Endodermal cell (in vitro differentiated cells): ENCODE results near the gene SCARB2. TPM values are rescaled to one million over a fixed set of nuclear protein-coding genes. Genes with fewer than 3 reads are reported as not detected.
A peak's percentile ranks its signal among the peaks of the same experiment; 100 is the strongest.

Experiments
- DNase-seq: peaks from one replicate; pipeline ENCODE4 v3.0.0-alpha.2; 2017
- H3K27ac ChIP-seq: 2 replicates; pipeline ENCODE4 v1.5.1; 2013; ENCODE audit warnings: mild to moderate bottlenecking, low read depth, low read length, moderate library complexity
- H3K27me3 ChIP-seq: 2 replicates; pipeline ENCODE4 v1.6.1; 2013; ENCODE audit warnings: mild to moderate bottlenecking, low read length, moderate library complexity; ENCODE audit not compliant: insufficient read depth, control insufficient read depth, poor library complexity, severe bottlenecking
- H3K36me3 ChIP-seq: 2 replicates; pipeline ENCODE4 v1.7.0; 2013; ENCODE audit warnings: mild to moderate bottlenecking, low read length, moderate library complexity; ENCODE audit not compliant: control insufficient read depth, insufficient read depth
- H3K4me1 ChIP-seq: one replicate; pipeline ENCODE4 v1.7.0; 2013; ENCODE audit warnings: low read length; ENCODE audit not compliant: control insufficient read depth, insufficient read depth
- H3K4me3 ChIP-seq: 2 replicates; pipeline ENCODE4 v1.5.1; 2013; ENCODE audit warnings: mild to moderate bottlenecking, low read length, moderate library complexity
- H3K9ac ChIP-seq: 2 replicates; pipeline ENCODE4 v1.6.1; 2013; ENCODE audit warnings: mild to moderate bottlenecking, low read length, moderate library complexity; ENCODE audit not compliant: poor library complexity, severe bottlenecking; ENCODE audit errors: extremely low read depth
- H3K9me3 ChIP-seq: 2 replicates; pipeline ENCODE4 v1.6.1; 2013; ENCODE audit warnings: mild to moderate bottlenecking, low read length, moderate library complexity; ENCODE audit not compliant: control insufficient read depth
- H3K27ac Mint-ChIP-seq: 2 replicates; pipeline ENCODE4 v1.8.0; 2020; ENCODE audit warnings: mixed read lengths
- H3K27me3 Mint-ChIP-seq: 2 replicates; pipeline ENCODE4 v1.8.0; 2021; ENCODE audit warnings: mild to moderate bottlenecking, mixed read lengths; ENCODE audit not compliant: insufficient read depth
- H3K36me3 Mint-ChIP-seq: 2 replicates; pipeline ENCODE4 v1.8.0; 2020; ENCODE audit warnings: low read depth, mixed read lengths
- H3K4me1 Mint-ChIP-seq: 2 replicates; pipeline ENCODE4 v1.8.0; 2020; ENCODE audit warnings: mixed read lengths
- H3K4me3 Mint-ChIP-seq: 2 replicates; pipeline ENCODE4 v1.8.0; 2020; ENCODE audit warnings: mild to moderate bottlenecking, moderate library complexity, mixed read lengths
- H3K9me3 Mint-ChIP-seq: 2 replicates; pipeline ENCODE4 v1.8.0; 2020; ENCODE audit warnings: mild to moderate bottlenecking, mixed read lengths
- WGBS, 2 experiments: methylation state at CpG; one replicate each; pipeline versions ENCODE4 v1.1.5 to v1.1.7; 2013; ENCODE audit warnings: missing lambda C conversion rate in 2 of 2, mixed read lengths in 1 of 2; ENCODE audit not compliant: insufficient coverage in 1 of 2, insufficient read length in 1 of 2; 5-methylcytosine and 5-hydroxymethylcytosine counted together
- total RNA-seq, 2 donors: library from RNA; stranded (reverse); fragmentation: NEBNext Ultra II Directional in 1 of 2; extraction: Animal tissue kit (Norgen Biotek cat#: 25700) in 1 of 2; gene quantifications; 2 replicates in 1 of 2; 3 replicates in 1 of 2; pipeline ENCODE4 v1.2.1, GENCODE V29; 2021
- TF ChIP-seq, protein P1 (sequence below): fragments of 200-600 bp; sonication (generic); conservative IDR thresholded peaks from 2 replicates; pipeline ENCODE4 v1.5.0; 2021; ENCODE audit warnings: antibody characterized with exemption, mild to moderate bottlenecking

Gene SCARB2
- total RNA-seq, 2 donors from 2014 or later = 45.8 to 78.5 TPM

DNA sequence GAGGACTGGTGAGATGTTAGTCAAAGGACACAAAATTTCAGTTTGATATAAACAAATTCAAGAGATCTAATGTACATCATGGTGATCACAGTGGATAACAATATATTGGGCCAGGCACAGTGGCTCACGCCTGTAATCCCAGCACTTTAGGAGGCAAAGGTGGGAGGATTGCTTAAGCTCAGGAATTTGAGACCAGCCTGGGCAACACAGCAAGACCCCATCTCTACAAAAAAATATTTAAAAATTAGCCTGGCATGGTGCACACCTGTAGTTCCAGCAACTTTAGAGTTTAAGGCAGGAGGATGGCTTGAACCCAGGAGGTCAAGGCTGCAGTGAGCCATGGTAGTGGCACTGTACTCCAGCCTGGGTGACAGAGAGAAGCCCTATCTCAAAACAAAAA, 8.7 kb downstream of the SCARB2 start:
- Mint-ChIP-seq H3K9me3 (no peaks in the 10 kb centered on the region), H3K27me3 (no peaks in the 10 kb centered on the region), H3K36me3 (no peaks in the 10 kb centered on the region), H3K4me1 (peaks cover 11% of the 10 kb centered on the region), H3K27ac (no peak overlapping the region), H3K4me3 (no peak overlapping the region)
- H3K4me1 ChIP-seq = peaks cover 6% of the 10 kb centered on the region
- TF ChIP-seq, protein P1, sequence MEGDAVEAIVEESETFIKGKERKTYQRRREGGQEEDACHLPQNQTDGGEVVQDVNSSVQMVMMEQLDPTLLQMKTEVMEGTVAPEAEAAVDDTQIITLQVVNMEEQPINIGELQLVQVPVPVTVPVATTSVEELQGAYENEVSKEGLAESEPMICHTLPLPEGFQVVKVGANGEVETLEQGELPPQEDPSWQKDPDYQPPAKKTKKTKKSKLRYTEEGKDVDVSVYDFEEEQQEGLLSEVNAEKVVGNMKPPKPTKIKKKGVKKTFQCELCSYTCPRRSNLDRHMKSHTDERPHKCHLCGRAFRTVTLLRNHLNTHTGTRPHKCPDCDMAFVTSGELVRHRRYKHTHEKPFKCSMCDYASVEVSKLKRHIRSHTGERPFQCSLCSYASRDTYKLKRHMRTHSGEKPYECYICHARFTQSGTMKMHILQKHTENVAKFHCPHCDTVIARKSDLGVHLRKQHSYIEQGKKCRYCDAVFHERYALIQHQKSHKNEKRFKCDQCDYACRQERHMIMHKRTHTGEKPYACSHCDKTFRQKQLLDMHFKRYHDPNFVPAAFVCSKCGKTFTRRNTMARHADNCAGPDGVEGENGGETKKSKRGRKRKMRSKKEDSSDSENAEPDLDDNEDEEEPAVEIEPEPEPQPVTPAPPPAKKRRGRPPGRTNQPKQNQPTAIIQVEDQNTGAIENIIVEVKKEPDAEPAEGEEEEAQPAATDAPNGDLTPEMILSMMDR = no peak
- no peaks in the 10 kb centered on the region for H3K9me3 ChIP-seq
- H3K9ac ChIP-seq = no peak overlapping the region
- H3K27ac ChIP-seq = no peak overlapping the region
- DNase-seq = no peak
- WGBS, 2 experiments = 86 to 100% methylated on average over 1 of the region's 1 CpG
- H3K36me3 ChIP-seq = no peaks in the 10 kb centered on the region
- H3K4me3 ChIP-seq = no peak overlapping the region
- H3K27me3 ChIP-seq = no peaks in the 10 kb centered on the region

DNA sequence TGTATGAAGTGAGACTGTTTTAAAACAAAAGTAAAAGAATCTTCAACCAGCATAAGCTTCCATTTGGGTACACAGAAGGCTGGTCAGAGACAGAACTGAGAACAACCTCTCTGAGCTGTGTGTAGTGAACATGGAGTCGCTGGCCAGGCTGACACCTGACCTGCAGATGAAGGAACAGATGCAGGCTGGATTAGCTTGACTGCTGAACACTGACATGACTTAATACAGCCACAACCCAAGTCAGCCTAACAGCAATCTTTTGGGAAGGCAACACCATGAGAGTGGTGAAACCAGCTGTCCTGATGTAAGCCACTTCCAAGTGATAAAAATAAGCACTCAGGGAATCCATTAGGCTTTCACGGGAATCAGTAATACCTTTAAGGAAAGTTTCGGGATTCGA, 10.1 kb downstream of the SCARB2 start:
- H3K27me3 Mint-ChIP-seq = no peaks in the 10 kb centered on the region
- no peak overlapping the region for H3K27ac ChIP-seq
- no peaks in the 10 kb centered on the region for H3K36me3 Mint-ChIP-seq

DNA sequence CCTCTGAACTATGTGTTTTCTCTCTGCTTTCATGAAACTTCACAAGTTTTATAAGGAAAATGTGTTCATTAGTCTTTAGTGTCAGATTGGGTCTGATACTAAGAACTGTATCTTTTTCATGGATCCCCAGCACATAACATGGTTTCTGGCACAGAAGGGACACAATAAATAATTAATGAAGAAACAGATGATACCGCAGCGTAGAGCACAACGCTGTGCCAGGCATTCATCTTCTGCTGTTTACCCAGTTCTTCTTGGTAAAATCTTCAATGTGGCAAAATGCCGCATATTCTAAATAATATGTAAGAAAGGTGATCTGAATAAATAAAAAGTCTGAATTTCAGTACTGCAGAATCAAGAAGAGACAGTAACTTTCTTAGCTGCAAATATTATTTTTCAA, 12.3 kb downstream of the SCARB2 start:
- Histone ChIP-seq H3K27ac (peak overlapping the region; percentile 28), H3K9me3 (no peaks in the 10 kb centered on the region), H3K4me1 (no peaks in the 10 kb centered on the region), H3K4me3 (no peak overlapping the region), H3K9ac (no peak overlapping the region), H3K36me3 (no peaks in the 10 kb centered on the region), H3K27me3 (no peaks in the 10 kb centered on the region)
- DNase-seq = no peak
- Mint-ChIP-seq H3K27ac (no peak overlapping the region), H3K27me3 (no peaks in the 10 kb centered on the region), H3K9me3 (no peaks in the 10 kb centered on the region), H3K4me3 (no peak overlapping the region), H3K36me3 (peaks cover 3% of the 10 kb centered on the region), H3K4me1 (peaks cover 9% of the 10 kb centered on the region)
- 95 to 100% methylated on average over 3 to 4 of the region's 4 CpGs for WGBS, 2 experiments
- TF ChIP-seq, protein P1 = no peak

More for the DNA sequence above, 10.1 kb downstream of the SCARB2 start:
- H3K4me3 Mint-ChIP-seq = no peak overlapping the region
- no peak overlapping the region for H3K27ac Mint-ChIP-seq
- Histone ChIP-seq H3K9ac (no peak overlapping the region), H3K9me3 (no peaks in the 10 kb centered on the region), H3K27me3 (no peaks in the 10 kb centered on the region), H3K4me1 (peaks cover under 1% of the 10 kb centered on the region), H3K36me3 (no peaks in the 10 kb centered on the region), H3K4me3 (no peak overlapping the region)
- H3K9me3 Mint-ChIP-seq = no peaks in the 10 kb centered on the region
- TF ChIP-seq, protein P1 = no peak
- H3K4me1 Mint-ChIP-seq = peaks cover 14% of the 10 kb centered on the region
- no peak for DNase-seq
- 67 to 89% methylated on average over 1 to 4 of the region's 4 CpGs for WGBS, 2 experiments
